T-helper 9 cell (primary cell): ENCODE results near the gene PDLIM3.
"Not testable (repeated sequence)": the region's sequence is repeated elsewhere in the genome, so short reads cannot be mapped to it uniquely, and the experiment has no call there.

Source experiments
- DNase-seq: peaks from one replicate; pipeline ENCODE4 v3.0.0-alpha.2; 2020

The PDLIM3 gene

DNA sequence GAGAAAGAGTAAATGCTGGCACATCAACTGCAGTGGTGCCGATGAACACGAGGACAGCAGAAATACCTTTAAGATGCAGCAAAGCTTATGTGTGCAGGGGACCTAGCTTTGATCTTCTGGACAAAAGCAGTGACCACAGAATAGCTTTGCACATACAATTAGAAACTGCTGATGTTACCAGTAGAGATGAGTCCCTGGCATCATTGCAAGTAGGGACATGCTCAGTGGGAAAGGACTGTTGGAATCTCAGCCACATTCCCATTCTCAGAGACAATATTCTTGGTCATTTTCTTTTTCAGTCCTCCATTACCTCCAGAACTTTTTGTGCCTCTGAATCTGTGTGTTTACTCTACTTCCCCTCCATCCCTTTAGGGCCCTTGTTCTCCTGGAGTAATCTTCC is 16.9 kb upstream of the PDLIM3 start:
- DNase-seq, result no peak

DNA sequence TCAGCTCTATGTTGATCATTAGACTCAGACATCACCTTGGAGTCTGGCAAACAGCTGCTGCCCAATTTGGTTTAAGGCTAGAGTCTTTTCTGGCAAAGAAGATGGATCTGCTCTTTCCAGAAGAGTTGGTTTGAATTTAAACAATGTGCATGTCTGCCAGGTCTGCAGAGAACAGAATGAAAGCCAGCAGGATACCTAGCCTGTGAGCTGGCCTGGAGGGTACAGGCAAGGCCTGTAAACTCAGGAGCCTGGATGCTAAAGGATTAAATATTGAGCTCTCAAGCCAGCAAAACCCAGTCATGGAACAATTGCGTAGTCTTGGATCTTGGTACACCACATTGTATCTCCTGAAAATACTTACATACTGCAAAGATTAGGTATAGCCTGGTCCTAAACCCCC is 15.6 kb upstream of the PDLIM3 start:
- DNase-seq, result no peak

DNA sequence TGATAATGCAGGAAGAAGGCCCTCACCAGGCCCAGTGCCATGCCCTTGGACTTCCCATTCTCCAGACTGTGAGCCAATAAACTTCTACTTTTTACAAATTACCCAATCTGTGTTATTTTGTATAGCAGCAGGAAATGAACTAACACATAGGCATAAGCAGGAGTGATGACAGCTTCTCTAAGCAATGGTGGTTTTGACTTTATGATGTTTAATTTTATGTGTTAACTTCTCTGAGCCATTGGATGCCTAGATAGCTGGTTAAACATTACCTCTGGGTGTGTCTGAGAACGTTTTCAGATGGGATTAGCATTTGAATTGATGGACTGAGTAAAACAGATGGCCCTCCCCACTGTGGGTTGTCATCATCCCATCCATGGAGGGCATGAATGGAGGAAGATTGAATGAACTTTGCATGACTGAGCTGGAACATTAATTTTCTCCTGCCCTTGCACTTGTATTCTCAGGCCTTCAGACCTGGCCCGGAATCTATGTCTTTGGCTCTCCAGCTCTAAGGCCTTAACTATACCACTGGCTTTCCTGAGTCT is 13.9 kb upstream of the PDLIM3 start:
- no peak for DNase-seq

DNA sequence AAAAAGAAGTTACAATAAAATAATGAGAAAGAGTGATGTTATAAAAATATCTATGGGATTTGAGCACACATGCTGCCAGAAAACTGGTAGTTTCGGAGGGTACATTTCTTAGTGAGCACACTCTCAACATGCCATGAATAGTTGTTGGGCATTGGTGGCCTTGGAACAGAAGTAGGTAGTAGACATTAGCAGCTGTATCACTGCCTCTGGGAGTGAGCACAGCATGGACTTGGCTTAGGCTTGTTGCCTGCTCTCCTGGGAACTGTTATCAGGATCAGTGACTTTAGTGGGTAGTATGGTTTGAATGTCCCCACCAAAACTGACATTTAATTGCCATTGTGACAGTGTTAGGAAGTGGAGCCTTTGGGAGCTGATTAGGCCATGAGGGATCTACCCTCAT is 13.3 kb upstream of the PDLIM3 start:
- no peak for DNase-seq

DNA sequence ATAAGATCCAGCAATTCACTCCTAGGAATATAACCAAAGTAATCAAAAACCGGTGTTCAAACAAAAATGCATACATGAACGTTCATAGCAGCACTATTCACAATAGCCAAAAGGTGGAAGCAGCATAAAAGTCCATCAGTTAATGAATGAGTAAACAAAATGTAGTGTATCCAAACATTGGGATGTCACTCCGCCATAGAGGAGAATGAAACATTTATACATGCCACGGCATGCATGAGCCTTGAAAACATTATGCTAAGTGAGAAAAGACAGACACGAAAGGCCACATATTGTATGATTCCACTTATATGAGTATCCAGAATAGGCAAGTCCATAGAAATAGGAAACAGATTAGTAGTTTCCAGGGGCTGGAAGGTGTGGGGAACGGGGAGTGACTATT is 11.0 kb upstream of the PDLIM3 start:
- DNase-seq, result no peak

DNA sequence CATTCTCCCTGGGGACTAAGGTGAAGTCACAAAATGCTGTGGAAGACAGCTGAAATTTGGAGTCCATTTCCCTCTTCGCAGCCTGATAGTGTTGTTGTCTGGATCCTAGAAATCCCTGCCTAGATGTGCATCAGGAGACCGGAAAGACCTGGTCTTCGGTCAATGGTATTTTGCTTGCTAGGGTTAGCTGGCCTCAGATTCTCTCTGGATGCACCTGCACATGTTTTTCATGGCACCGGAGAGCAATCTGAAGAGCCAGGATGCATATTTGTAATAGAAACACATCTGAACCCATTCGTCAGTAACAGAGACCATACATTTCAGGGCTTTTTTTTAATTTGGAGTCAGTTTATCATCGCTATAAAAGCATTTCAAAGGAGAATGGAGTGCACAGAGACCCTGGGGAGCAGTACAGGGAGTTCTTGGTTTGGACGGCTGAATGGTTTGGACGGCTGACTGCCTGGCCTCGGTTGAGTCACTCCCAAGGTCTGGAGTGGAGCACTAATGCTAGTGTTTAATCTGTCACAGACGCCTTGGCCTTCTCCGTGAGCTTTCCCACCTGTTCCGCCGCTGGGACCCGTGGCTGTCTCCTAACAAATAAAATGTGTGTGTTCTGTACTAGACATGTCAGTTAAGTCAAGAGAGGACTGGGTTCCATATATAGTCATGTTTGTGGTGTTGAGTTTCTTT is 7.5 kb upstream of the PDLIM3 start:
- DNase-seq, result no peak

DNA sequence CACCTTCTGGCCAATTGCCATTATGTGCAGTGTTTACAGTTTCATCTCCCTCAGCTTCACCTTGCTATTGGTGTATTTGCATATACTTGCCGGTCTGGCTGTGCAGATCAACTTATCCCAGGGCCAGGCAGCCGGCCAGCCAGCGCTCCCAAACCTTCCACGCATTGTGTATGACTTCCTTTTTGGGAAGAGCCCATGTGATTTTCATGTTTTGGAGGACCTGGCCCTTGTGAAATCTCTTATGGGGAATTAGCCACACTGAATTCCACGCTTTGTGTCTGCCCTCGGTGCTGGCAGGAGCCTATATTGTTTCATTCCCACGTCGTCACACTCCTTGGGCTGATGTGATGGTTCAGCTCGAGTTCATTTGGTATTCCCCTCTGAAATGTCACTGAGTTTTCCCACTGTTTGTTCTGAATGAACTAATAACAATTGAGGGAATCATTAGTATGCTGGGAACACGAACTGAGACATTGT is 6.0 kb upstream of the PDLIM3 start:
- DNase-seq, result no peak

DNA sequence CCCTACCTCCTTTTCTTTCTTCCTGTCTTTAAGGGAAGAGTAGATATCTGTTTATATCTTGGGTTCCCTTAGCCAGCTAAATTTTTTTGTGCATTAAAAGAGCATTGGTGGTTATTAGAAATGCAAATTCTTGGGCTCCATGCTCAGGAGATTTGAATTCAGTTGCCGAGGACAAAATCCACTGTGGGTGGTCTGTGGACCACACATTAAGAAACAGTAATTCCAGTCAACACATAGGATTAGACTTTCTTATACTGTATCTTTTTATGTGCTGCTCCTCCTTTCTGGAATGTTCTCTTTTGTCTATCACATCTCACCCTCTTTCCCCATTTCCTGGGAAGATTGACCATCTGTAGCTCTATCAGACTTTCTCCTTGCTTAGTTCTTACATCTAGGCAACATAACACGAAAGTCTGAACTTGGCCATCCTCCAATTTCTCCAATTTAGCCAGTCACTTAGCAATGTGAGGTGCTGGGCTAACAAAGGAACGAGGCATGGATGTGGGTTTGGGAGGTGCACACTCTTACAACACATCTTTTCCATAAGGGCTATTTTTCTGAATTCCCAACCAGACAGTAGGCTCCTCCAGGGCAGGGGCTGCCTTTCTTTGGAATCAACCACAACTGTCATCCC is 5.3 kb upstream of the PDLIM3 start:
- DNase-seq, result no peak

DNA sequence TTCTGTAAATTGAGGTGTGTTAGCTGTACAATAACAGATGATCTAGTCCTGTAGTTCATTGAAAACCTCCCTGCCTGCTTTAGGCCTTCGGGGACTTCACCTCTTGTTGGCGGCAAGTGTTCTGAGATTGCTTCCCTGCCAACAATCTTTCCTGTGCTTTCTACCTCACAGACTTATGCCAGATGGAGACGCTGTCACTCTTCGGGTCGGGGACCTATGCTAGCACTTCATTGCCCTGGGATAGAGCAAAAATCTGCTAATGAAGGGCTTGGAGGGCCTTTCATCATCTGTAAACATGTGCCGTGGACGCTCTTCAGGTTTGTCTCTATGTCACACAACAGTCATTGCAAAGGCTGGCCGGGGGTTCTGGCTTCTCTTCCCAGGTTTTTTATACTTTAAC is 4.7 kb upstream of the PDLIM3 start:
- no peak for DNase-seq

DNA sequence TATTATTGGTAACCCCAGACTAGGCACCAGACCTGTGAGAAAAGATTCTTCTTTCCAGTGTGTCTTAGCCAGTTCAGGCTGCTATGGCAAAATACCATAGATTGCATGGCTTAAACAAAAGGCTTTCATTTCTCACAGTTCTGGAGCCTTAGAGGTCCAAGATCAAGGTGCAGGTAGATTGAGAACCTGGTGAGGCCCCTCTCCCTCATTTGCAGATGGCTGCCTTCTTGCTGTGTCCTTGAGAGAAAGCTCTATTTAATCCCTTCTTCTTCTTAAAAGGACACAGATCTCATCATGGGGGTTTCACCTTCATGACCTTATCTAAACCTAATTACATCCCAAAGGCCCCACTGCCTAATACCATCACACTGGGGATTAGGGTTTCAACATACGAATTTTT is 3.5 kb upstream of the PDLIM3 start:
- no peak for DNase-seq

DNA sequence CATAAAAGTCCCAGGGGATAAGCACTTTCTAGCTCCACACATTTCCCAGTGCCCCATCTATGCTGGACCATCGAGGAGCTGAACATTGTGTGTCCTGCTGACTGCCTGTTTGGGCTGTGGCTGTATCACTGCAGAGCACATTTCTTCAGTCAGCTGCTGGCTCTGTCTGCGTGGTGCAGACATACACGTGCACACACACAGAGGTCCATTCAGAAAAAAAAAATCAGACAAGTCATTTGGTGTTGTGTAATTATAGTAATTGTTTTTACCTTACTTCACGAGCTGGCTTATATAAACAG is 1.1 kb upstream of the PDLIM3 start:
- no peak for DNase-seq

DNA sequence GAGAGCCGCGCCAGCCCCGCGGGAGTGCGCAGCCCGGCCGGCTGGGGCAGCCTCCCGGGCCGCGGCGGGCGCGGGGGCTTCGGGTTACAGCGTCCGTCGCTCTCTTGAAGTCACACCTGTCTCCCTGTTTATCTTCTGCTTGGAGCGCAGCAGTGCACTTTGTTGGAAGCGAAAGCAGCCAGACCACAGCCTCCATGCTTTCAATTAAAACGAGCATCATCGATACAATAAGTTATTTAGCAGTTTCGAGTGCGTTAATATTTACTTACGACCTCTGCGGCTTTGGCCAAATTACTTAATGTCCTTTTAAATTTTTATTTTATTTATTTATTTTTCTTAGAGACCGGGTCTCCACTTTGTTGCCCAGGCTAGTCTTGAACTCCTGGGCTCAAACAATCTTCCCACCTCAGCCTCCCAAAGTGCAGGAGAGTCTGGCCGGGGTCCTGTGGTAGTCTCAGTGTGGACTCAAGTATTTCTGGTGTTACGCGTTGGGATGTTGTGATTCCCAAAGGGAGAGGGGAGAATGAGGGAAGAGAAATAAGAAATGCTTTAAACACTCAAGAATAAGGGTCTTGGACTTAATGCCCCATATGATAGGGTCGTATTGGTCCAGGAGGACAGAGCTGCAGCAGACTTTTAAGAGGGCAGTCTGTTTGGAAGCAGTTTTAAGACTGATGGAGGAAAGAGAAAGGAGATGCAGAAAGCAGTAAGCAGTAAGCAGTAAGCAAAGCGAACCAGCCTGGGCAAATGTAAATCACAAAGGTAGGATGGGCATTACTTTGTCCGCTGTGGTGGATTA is 504 bp upstream of the PDLIM3 start:
- DNase-seq, result no peak

DNA sequence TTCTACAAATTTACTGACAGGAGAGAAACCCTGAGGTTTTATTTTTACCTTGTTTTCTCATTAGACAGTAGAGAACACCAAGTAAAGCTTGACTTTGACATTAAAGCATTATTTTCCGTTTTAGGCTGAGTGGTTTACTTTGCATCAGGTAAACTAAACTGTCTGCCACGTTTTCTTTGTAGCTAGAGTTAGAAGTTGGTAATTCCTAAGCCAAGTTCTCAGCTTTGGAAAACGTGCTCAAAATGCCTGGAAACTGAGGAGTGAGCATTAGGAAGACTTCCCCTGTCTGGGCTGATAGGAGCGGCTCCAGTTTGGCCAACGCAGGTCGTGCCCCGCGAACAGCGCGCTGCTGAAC is 819 bp downstream of the PDLIM3 start:
- DNase-seq, result no peak

DNA sequence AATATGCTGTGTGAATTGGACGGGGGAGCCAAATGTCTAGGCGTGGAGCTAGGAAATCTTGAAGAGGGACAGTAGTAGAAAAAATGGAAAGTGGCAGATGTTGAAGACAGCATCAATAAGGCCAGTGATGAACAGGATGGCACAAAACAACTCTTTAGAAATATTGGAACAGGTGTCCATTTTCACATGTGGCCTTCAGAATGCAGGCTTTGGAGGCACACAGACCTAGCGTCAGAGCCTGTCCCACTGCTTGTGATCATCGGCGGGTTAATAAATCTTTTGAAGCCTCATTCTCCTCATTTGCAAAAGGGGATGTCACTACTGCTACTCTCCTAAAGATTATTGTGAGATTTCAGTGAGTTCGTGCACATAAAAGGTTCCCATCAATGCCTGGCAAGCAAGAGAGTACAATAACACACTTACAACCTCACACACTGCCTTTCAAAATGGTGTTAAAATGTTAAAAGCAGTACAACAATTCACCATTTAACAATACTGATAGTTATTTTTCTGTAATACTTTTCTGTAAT is 2.4 kb downstream of the PDLIM3 start:
- no peak for DNase-seq

DNA sequence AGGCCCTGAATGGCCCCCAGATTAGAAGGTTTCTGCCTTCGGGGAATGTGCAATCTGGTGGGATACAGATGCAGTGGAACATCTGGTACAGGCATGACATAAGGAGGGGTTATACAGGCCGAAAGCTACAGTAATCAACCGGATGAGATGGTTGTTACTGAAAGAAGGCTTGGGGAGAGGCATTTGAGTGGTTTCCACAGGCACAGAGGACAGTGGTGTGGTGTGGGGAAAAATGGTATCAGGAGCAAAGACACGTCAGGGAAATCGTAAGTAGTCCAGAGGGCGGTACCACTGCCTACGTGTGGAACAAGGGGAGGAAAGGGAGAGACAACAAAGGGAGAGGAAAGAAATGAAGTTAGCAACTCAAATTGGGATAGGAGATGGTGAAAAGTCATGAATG is 3.0 kb downstream of the PDLIM3 start:
- no peak for DNase-seq

DNA sequence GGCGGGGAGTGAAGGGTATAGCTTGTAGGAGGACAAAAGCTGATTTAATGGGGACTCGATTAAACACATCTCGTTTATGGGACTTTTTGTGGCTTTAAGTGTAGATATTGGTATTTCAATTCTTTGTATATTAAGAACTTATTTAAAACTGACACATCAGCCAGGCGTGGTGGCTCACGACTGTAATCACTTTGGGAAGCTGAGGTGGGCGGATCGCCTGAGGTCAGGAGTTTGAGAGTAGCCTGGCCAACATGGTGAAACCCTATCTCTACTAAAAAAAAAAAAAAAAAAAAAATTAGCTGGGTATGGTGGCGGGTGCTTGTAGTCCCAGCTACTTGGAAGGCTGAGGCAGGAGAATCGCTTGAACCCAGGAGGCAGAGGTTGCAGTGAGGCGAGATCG is 3.7 kb downstream of the PDLIM3 start:
- DNase-seq, result not testable (repeated sequence)

DNA sequence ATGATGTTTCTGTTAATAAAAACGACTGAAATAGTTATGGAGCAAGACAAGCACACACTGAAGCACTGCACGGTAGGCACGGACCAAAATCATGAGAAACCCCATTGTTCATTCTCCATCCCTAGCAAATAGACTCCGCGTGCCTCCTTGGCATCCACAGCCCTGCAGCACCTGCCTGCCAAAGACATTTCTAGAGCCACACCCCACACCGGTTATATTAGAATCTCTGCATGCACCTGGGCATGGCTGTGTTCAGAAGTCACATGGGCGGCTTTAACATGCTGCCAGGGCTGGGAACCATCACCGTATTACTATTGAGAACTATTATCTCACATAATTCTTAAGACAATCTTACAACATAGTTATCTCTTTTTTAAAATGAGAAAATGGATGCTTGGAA is 5.9 kb downstream of the PDLIM3 start:
- no peak for DNase-seq

DNA sequence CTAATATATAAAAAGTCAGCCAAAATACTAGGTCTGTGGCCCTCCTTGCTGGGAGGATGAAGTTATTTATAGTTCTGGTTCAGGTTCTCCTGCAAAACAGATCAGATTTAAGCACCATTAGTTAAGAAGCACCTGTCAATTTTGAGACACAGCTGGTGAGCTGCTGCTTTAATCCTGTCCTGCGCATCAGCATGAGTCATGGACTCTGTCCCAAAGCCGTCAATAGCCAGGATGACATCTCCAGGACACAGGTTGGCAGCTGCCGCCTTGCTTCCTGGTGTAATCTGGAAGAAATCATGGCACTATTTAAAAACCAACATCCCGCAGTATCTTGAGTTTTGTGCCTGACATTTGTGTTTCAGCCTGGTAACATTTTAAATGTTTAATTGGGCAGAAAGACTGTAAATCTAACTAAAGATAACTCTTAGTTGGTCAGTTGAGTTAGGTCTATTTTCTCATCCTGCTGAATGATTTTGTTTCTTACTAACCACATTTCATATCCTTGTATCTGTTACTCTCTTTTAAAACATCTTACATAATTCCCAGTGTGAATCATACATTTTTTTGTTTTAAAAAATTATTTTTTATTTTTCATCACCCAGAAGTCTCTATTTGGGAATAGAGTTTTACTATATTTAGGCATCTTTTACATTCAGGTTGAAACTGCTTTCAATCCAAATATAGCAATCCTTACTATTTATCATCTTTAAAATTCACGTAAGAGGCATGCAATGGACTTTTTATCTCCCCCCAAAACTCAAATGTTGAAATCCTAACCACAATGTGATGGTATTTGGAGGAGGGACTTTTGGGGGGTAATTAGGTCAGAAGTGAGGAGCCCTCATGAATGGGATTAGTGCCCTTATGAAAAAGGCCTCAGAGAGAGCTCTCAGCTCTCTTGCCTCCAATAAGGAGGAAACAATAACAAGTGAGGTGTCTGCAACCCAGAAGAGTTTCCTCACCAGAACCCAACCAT is 10.1 kb downstream of the PDLIM3 start:
- no peak for DNase-seq

DNA sequence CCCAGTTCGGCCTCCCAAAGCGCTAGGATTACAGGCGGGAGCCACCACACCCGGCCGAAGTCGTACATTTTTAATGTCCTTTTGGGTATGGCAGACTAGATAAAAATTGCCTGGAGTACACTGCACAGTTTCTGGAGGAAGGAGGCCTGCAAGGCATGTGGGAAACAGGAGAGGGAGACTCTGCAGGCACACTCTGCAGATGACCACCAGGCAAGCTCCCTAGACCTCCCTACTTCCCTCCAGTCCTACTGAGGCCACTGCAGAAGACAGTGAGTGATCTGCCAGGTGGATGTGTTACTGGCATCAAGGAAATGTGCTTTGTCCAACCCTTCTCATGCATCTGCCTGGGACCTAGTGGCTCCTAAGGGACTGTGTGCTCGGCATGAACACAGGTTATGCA is 11.4 kb downstream of the PDLIM3 start:
- DNase-seq, result no peak

DNA sequence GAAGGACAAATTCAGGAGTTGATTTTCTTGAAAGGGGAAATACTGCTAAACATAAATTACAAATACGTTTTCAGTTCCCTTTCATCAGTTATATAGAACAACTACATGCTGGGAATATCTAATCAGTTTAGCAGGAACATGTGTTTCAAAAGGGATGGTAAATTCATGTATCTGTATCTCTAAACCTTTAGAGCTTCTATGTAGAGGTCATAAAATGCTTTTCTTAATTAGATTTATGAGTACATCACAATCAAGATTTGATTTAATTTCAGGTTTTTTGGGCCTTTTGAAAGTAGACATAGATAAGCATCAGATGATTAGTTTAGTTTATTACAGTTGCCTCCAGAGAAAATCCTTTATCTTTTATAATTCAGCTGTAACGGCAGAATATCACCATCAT is 12.9 kb downstream of the PDLIM3 start:
- no peak for DNase-seq

DNA sequence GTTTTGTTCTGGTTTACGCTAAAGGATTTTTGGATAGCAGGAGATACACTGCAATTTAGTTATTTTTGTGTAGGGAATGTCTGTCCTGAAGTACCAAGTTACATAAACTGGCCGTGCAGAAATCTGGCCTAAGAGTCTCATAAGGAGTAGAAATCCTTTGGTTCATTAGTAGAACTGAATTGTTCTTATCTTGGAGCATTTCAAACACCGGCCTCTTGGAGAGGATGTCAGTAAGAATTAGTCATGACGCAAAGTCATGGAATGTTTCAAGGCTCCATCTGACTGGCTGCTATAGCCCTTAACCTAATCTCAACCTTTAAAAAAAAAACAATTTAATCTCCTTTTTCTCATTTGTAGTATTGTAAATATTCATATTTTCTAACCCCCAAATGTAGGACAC is 15.2 kb downstream of the PDLIM3 start:
- no peak for DNase-seq

DNA sequence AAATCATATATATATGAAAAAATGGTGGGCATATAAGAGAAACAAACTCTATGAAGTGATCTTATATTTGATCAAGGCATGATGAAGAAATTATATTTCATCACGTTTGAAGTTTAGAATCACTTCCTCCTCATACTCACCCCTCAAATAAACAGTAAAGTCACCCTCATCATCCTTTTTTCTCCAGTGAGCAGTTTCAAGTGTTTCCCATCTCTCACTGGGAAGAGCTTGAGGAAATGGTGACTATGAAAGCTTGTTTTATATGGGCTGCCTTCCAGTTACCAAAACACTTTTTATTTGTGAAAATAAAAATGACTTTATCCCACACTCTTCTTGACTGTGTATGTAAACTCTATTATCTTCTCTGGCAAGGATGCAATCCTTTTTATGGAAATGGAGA is 16.8 kb downstream of the PDLIM3 start:
- no peak for DNase-seq

DNA sequence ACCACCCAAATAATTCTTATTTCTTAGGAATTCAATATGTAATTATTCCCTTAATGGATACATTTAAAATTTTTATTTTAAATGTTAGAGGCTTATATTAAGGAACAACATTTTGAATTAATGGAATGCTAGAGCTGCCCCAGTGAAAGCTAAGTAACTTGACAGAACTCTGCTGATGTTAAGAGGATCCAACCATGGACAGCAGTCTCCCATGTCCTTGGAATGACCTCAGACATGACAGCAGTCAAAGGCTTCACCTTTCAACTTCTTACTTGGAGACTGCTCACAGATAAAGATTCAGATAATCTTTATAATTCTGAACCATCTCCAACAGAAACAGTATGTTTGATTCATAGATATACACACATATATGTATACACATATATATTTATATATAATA is 17.2 kb downstream of the PDLIM3 start:
- no peak for DNase-seq
